MM.1S (cell line): Measurements from ENCODE around the gene GUCY1A2.

ENCODE experiments used
- EZH2 ChIP-seq: fragments of 300-600 bp; sonication (generic); optimal IDR thresholded peaks from 2 replicates; pipeline ENCODE3; 2017; ENCODE audit warnings: low read depth, mild to moderate bottlenecking, antibody characterized with exemption, low read length, mixed read lengths
- TF ChIP-seq, protein P1 (sequence below): fragments of 300-600 bp; sonication (generic); IDR thresholded peaks from 2 replicates; pipeline ENCODE4 v1.5.1; 2016; ENCODE audit warnings: antibody characterized with exemption, low read length, mixed read lengths

DNA sequence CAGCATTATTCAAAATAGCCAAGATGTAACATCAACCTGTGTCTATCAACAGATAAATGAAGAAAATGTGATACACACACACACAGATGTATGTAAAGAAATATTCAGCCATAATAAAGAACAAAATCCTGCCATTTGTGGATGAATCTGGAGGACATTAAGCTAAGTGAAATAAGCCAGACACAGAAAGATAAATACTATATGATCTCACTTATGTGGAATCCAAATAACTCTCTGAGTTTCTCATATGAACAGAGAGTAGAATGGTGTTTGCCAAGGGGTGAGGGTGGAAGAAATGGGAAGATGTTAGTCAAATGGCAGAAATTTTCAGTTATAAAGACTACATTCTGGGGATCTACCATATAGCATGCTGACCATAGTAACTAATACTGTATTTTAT, 224.2 kb downstream of the GUCY1A2 start:
- TF ChIP-seq EZH2, result no peak
- TF ChIP-seq, protein P1, sequence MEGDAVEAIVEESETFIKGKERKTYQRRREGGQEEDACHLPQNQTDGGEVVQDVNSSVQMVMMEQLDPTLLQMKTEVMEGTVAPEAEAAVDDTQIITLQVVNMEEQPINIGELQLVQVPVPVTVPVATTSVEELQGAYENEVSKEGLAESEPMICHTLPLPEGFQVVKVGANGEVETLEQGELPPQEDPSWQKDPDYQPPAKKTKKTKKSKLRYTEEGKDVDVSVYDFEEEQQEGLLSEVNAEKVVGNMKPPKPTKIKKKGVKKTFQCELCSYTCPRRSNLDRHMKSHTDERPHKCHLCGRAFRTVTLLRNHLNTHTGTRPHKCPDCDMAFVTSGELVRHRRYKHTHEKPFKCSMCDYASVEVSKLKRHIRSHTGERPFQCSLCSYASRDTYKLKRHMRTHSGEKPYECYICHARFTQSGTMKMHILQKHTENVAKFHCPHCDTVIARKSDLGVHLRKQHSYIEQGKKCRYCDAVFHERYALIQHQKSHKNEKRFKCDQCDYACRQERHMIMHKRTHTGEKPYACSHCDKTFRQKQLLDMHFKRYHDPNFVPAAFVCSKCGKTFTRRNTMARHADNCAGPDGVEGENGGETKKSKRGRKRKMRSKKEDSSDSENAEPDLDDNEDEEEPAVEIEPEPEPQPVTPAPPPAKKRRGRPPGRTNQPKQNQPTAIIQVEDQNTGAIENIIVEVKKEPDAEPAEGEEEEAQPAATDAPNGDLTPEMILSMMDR, result no peak
